Stimulated activated CD8-positive, alpha-beta memory T cell treated with anti-CD3 and anti-CD28 coated beads, Interleukin-2, amount 100 ng/mL, for 1 hour (primary cell): ENCODE measurements around the gene PCDHGA1.

ENCODE experiments used
- DNase-seq, 2 donors: peaks; one replicate each; pipeline ENCODE4 v3.0.0-alpha.2; 2020; ENCODE audit warnings: low read depth in 2 of 2

Gene PCDHGA1

GRCh38 chr5:141439411-141440141, 109.3 kb downstream of the PCDHGA1 start:
- DNase-seq: no peak

GRCh38 chr5:141440341-141440740, 110.0 kb downstream of the PCDHGA1 start:
- no peak for DNase-seq

- DNase-seq: no peak
Measured at GRCh38 chr5:141441571-141442170, 111.4 kb downstream of the PCDHGA1 start.

- no peak for DNase-seq
Measured at GRCh38 chr5:141465351-141465750, 135.0 kb downstream of the PCDHGA1 start.

GRCh38 chr5:141475625-141476131, 145.4 kb downstream of the PCDHGA1 start, which contains the start of gene PCDHGC3:
Gene PCDHGC3 (plus strand): TSS chr5:141475966. CDS start chr5:141476117, 151 bp downstream.
- no peak for DNase-seq

GRCh38 chr5:141476132-141476911, 146.0 kb downstream of the PCDHGA1 start:
- DNase-seq: no peak

GRCh38 chr5:141477044-141477575, 146.8 kb downstream of the PCDHGA1 start:
- DNase-seq: no peak

- no peak for DNase-seq
Measured at GRCh38 chr5:141477815-141478214, 147.5 kb downstream of the PCDHGA1 start.

GRCh38 chr5:141478321-141478945, 148.1 kb downstream of the PCDHGA1 start:
- DNase-seq: no peak

GRCh38 chr5:141479776-141480175, 149.5 kb downstream of the PCDHGA1 start:
- DNase-seq: no peak

- no peak for DNase-seq
Measured at GRCh38 chr5:141483902-141484301, 153.6 kb downstream of the PCDHGA1 start.

GRCh38 chr5:141484310-141484640, 154.0 kb downstream of the PCDHGA1 start:
- DNase-seq: no peak

- DNase-seq: no peak
Measured at GRCh38 chr5:141484641-141485311, 154.5 kb downstream of the PCDHGA1 start, which contains the start of gene PCDHGC4. Gene PCDHGC4 (plus strand): TSS chr5:141485030. CDS start chr5:141485174, 144 bp downstream.

- no peak for DNase-seq
Measured at GRCh38 chr5:141485321-141486055, 155.2 kb downstream of the PCDHGA1 start.

- DNase-seq: no peak
Measured at GRCh38 chr5:141486091-141486490, 155.8 kb downstream of the PCDHGA1 start.

GRCh38 chr5:141487131-141487530, 156.8 kb downstream of the PCDHGA1 start:
- DNase-seq: no peak

GRCh38 chr5:141488591-141489561, 158.6 kb downstream of the PCDHGA1 start, which contains the start of gene PCDHGC5:
Gene PCDHGC5 (plus strand): TSS chr5:141489081. CDS start chr5:141489241, 160 bp downstream.
- no peak for DNase-seq

GRCh38 chr5:141489841-141490240, 159.5 kb downstream of the PCDHGA1 start:
- DNase-seq: no peak

GRCh38 chr5:141490271-141490670, 160.0 kb downstream of the PCDHGA1 start:
- DNase-seq: no peak
